HEK293 (cell line): Measurements from ENCODE around the gene DGCR6L.

ENCODE experiments used
- SP7 ChIP-seq: fragments of 450-650 bp; formaldehyde crosslinking; IDR thresholded peaks from 2 replicates; pipeline ENCODE4 v1.5.1; 2016; ENCODE audit warnings: missing biosample characterization, missing genetic modification characterization
- ZBTB8A ChIP-seq: fragments of 450-650 bp; formaldehyde crosslinking; IDR thresholded peaks from 2 replicates; pipeline ENCODE4 v1.5.1; 2016; ENCODE audit warnings: missing biosample characterization, missing genetic modification characterization
- ZFP69B ChIP-seq: fragments of 450-650 bp; formaldehyde crosslinking; IDR thresholded peaks from 2 replicates; pipeline ENCODE4 v1.5.1; 2016; ENCODE audit warnings: missing biosample characterization, missing genetic modification characterization
- ZNF169 ChIP-seq: fragments of 450-650 bp; formaldehyde crosslinking; IDR thresholded peaks from 2 replicates; pipeline ENCODE4 v1.5.1; 2016; ENCODE audit warnings: missing biosample characterization, missing genetic modification characterization
- ZNF202 ChIP-seq: fragments of 450-650 bp; formaldehyde crosslinking; IDR thresholded peaks from 2 replicates; pipeline ENCODE4 v1.5.1; 2016; ENCODE audit warnings: missing biosample characterization, missing genetic modification characterization, borderline replicate concordance
- ZNF248 ChIP-seq: fragments of 450-650 bp; formaldehyde crosslinking; IDR thresholded peaks from 2 replicates; pipeline ENCODE4 v1.5.1; 2017; ENCODE audit warnings: missing biosample characterization, missing genetic modification characterization
- ZNF585B ChIP-seq: fragments of 450-650 bp; formaldehyde crosslinking; IDR thresholded peaks from 2 replicates; pipeline ENCODE4 v1.5.1; 2016; ENCODE audit warnings: missing biosample characterization, missing genetic modification characterization
- ZNF792 ChIP-seq: fragments of 450-650 bp; formaldehyde crosslinking; IDR thresholded peaks from 2 replicates; pipeline ENCODE4 v1.5.1; 2016; ENCODE audit warnings: missing biosample characterization, missing genetic modification characterization
- TF ChIP-seq, protein P1 (sequence below): fragments of 450-650 bp; formaldehyde crosslinking; IDR thresholded peaks from 2 replicates; pipeline ENCODE4 v1.5.1; 2017; ENCODE audit warnings: missing biosample characterization, missing genetic modification characterization
- TF ChIP-seq, protein P2 (sequence below): fragments of 450-650 bp; formaldehyde crosslinking; IDR thresholded peaks from 2 replicates; pipeline ENCODE4 v1.5.1; 2016; ENCODE audit warnings: missing biosample characterization, missing genetic modification characterization
- TF ChIP-seq, protein P3 (sequence below): fragments of 450-650 bp; formaldehyde crosslinking; IDR thresholded peaks from 2 replicates; pipeline ENCODE4 v1.5.1; 2017; ENCODE audit warnings: missing biosample characterization, mild to moderate bottlenecking, missing genetic modification characterization, moderate library complexity
- TF ChIP-seq, protein P4 (sequence below): fragments of 450-650 bp; formaldehyde crosslinking; IDR thresholded peaks from 2 replicates; pipeline ENCODE4 v1.5.1; 2017; ENCODE audit warnings: missing biosample characterization, missing genetic modification characterization
- TF ChIP-seq, protein P5 (sequence below): fragments of 450-650 bp; formaldehyde crosslinking; IDR thresholded peaks from 2 replicates; pipeline ENCODE4 v1.5.1; 2016; ENCODE audit warnings: missing biosample characterization, missing genetic modification characterization, low read depth

The DGCR6L gene

DNA sequence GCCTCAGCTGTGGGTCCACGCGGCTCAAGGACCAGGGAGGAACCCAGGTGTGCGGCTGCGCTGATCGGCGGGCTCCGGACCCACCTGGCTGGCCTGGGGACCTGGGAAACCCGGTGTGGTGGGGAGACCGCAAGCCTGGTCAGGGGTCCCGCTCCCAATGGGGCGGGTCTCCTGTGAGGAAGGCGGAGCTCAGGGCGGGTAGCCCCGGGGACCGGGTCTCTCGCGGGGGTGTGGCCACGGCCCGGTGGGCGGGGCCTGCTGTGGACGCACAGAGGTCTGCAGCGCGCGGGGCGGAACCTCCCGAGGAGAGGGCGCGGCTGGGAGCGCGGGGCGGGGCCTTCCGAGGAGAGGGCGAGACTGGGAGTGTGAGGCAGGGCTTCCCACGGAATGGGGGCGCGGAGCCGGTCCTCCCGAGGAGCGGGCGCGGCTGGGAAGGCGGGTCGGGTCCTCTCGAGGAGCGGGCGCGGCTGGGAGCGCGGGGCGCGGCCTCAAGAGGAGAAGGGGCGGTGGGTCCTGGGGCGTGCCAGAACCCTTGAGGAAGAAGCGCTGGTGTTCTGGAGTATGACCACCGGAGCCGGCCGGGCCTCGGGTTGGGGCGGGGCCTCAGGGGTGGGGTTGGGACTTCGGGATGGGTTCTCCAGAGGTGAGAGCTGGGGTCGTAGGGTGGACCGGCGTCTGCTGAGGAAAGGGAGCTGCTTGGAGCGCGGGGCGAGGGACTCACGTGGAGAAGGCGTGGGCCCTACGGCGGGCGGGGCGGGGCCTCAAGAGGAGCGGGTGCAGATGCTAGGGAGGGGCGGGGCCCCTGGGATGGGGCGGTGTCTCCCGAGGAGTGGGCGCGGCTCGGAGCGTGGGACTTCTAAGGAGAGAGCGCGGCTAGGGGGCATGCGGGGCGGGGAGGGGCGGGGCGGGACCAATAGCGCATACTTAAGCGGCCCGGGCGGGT lies 20.8 kb downstream of the DGCR6L start (continued):
- TF ChIP-seq ZNF792 (tag by site-specific recombination) (no peak), SP7 (tag by site-specific recombination) (no peak), ZFP69B (no peak), ZNF248 (tag by site-specific recombination) (no peak), ZNF202 (tag by site-specific recombination) (no peak), ZNF585B (tag by site-specific recombination) (no peak), ZBTB8A (peak; percentile 32), ZNF169 (no peak)
- TF ChIP-seq, protein P1, sequence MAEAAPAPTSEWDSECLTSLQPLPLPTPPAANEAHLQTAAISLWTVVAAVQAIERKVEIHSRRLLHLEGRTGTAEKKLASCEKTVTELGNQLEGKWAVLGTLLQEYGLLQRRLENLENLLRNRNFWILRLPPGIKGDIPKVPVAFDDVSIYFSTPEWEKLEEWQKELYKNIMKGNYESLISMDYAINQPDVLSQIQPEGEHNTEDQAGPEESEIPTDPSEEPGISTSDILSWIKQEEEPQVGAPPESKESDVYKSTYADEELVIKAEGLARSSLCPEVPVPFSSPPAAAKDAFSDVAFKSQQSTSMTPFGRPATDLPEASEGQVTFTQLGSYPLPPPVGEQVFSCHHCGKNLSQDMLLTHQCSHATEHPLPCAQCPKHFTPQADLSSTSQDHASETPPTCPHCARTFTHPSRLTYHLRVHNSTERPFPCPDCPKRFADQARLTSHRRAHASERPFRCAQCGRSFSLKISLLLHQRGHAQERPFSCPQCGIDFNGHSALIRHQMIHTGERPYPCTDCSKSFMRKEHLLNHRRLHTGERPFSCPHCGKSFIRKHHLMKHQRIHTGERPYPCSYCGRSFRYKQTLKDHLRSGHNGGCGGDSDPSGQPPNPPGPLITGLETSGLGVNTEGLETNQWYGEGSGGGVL (tag by site-specific recombination), result peak; percentile 60
- TF ChIP-seq, protein P2, sequence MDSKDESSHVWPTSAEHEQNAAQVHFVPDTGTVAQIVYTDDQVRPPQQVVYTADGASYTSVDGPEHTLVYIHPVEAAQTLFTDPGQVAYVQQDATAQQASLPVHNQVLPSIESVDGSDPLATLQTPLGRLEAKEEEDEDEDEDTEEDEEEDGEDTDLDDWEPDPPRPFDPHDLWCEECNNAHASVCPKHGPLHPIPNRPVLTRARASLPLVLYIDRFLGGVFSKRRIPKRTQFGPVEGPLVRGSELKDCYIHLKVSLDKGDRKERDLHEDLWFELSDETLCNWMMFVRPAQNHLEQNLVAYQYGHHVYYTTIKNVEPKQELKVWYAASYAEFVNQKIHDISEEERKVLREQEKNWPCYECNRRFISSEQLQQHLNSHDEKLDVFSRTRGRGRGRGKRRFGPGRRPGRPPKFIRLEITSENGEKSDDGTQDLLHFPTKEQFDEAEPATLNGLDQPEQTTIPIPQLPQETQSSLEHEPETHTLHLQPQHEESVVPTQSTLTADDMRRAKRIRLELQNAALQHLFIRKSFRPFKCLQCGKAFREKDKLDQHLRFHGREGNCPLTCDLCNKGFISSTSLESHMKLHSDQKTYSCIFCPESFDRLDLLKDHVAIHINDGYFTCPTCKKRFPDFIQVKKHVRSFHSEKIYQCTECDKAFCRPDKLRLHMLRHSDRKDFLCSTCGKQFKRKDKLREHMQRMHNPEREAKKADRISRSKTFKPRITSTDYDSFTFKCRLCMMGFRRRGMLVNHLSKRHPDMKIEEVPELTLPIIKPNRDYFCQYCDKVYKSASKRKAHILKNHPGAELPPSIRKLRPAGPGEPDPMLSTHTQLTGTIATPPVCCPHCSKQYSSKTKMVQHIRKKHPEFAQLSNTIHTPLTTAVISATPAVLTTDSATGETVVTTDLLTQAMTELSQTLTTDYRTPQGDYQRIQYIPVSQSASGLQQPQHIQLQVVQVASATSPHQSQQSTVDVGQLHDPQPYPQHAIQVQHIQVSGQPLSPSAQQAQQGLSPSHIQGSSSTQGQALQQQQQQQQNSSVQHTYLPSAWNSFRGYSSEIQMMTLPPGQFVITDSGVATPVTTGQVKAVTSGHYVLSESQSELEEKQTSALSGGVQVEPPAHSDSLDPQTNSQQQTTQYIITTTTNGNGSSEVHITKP (tag by site-specific recombination), result no peak
- TF ChIP-seq, protein P3, sequence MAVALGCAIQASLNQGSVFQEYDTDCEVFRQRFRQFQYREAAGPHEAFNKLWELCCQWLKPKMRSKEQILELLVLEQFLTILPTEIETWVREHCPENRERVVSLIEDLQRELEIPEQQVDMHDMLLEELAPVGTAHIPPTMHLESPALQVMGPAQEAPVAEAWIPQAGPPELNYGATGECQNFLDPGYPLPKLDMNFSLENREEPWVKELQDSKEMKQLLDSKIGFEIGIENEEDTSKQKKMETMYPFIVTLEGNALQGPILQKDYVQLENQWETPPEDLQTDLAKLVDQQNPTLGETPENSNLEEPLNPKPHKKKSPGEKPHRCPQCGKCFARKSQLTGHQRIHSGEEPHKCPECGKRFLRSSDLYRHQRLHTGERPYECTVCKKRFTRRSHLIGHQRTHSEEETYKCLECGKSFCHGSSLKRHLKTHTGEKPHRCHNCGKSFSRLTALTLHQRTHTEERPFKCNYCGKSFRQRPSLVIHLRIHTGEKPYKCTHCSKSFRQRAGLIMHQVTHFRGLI (tag by site-specific recombination), result no peak
- TF ChIP-seq, protein P4, sequence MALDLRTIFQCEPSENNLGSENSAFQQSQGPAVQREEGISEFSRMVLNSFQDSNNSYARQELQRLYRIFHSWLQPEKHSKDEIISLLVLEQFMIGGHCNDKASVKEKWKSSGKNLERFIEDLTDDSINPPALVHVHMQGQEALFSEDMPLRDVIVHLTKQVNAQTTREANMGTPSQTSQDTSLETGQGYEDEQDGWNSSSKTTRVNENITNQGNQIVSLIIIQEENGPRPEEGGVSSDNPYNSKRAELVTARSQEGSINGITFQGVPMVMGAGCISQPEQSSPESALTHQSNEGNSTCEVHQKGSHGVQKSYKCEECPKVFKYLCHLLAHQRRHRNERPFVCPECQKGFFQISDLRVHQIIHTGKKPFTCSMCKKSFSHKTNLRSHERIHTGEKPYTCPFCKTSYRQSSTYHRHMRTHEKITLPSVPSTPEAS, result no peak
- TF ChIP-seq, protein P5, sequence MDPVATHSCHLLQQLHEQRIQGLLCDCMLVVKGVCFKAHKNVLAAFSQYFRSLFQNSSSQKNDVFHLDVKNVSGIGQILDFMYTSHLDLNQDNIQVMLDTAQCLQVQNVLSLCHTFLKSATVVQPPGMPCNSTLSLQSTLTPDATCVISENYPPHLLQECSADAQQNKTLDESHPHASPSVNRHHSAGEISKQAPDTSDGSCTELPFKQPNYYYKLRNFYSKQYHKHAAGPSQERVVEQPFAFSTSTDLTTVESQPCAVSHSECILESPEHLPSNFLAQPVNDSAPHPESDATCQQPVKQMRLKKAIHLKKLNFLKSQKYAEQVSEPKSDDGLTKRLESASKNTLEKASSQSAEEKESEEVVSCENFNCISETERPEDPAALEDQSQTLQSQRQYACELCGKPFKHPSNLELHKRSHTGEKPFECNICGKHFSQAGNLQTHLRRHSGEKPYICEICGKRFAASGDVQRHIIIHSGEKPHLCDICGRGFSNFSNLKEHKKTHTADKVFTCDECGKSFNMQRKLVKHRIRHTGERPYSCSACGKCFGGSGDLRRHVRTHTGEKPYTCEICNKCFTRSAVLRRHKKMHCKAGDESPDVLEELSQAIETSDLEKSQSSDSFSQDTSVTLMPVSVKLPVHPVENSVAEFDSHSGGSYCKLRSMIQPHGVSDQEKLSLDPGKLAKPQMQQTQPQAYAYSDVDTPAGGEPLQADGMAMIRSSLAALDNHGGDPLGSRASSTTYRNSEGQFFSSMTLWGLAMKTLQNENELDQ (tag by site-specific recombination), result no peak
- TF ChIP-seq, all 188 proteins: peak for 19
